Endothelial cell of umbilical vein (primary cell): ENCODE measurements around the gene GRIK1. TPM values are rescaled to one million over a fixed set of nuclear protein-coding genes. Genes with fewer than 3 reads are reported as not detected.

Experiments
- BruUV-seq: library from RNA; stranded (reverse); fragments of 400-500 nt; replicated peaks from 2 replicates; lab custom pipeline; 2021; lab: Mats Ljungman, UMichigan
- CTCF ChIA-PET: fragments of 300-600, 350-600 bp; sonication (Branson Sonifier 250); formaldehyde crosslinking; loops from one replicate; lab custom pipeline; 2021; ENCODE audit warnings: antibody characterized with exemption, inconsistent platforms; lab: Charles Lee
- POLR2A ChIA-PET: fragments of 300-600, 350-600 bp; sonication (Branson Sonifier 250); formaldehyde crosslinking; loops from one replicate; lab custom pipeline; 2021; ENCODE audit warnings: antibody characterized with exemption, inconsistent platforms; lab: Charles Lee
- DNase-seq: peaks from one replicate; pipeline ENCODE4 v3.0.0-alpha.2; 2011; ENCODE audit warnings: low read depth, low spot score
- FAIRE-seq: peaks from 2 replicates; lab custom pipeline; 2011; peaks lifted over from hg19 to GRCh38; lab: Jason Lieb, UNC
- H2AFZ ChIP-seq: 2 replicates; pipeline ENCODE4 v1.6.0; 2012; ENCODE audit warnings: low read depth, low read length, control low read depth, inconsistent platforms
- H3K27ac ChIP-seq: 2 replicates; pipeline ENCODE4 v1.5.1; 2011; ENCODE audit warnings: low read depth, mild to moderate bottlenecking, control low read depth, low read length, moderate library complexity; ENCODE audit not compliant: insufficient read depth
- H3K27me3 ChIP-seq, 2 experiments: 2 replicates each; pipeline versions ENCODE4 v1.6.0 to v1.6.1; 2011; ENCODE audit warnings: low read length in 2 of 2, mixed read lengths in 1 of 2; ENCODE audit not compliant: control insufficient read depth in 2 of 2, insufficient read depth in 2 of 2
- H3K36me3 ChIP-seq, 2 experiments: 2 replicates in 1 of 2; 3 replicates in 1 of 2; pipeline ENCODE4 v1.5.1; 2011; ENCODE audit warnings: low read length in 2 of 2, mild to moderate bottlenecking in 1 of 2, moderate library complexity in 1 of 2; ENCODE audit not compliant: control insufficient read depth in 2 of 2, insufficient read depth in 2 of 2; ENCODE audit errors: extremely low read depth in 1 of 2
- H3K4me1 ChIP-seq: 3 replicates; pipeline ENCODE4 v1.5.1; 2011; ENCODE audit warnings: mild to moderate bottlenecking, low read length; ENCODE audit not compliant: control insufficient read depth, insufficient read depth; ENCODE audit errors: extremely low read depth
- H3K4me2 ChIP-seq: 2 replicates; pipeline ENCODE4 v1.6.1; 2011; ENCODE audit warnings: low read length, control low read depth, mixed read lengths; ENCODE audit not compliant: insufficient read depth
- H3K4me3 ChIP-seq, 3 experiments: fragments of 200-600 bp in 1 of 3; sonication (generic), shearing (Covaris generic) in 1 of 3; replicated peaks in 1 of 3; 2 replicates each; pipeline ENCODE4 v1.5.1; 2011 to 2016; ENCODE audit warnings: control low read depth in 3 of 3, low read length in 3 of 3, mild to moderate bottlenecking in 2 of 3, inconsistent platforms in 1 of 3, low read depth in 1 of 3, moderate library complexity in 1 of 3; ENCODE audit not compliant: insufficient read depth in 1 of 3
- H3K79me2 ChIP-seq: 2 replicates; pipeline ENCODE4 v1.6.0; 2012; ENCODE audit warnings: low read length, inconsistent platforms; ENCODE audit not compliant: control insufficient read depth, insufficient read depth
- H3K9ac ChIP-seq: replicated peaks from 2 replicates; pipeline ENCODE3; 2011; ENCODE audit warnings: low read length, control low read depth; ENCODE audit not compliant: insufficient read depth; ENCODE audit errors: extremely low read depth
- H3K9me1 ChIP-seq: replicated peaks from 3 replicates; pipeline ENCODE4 v1.6.0; 2011; ENCODE audit warnings: mild to moderate bottlenecking, low read length; ENCODE audit not compliant: control insufficient read depth, insufficient read depth; ENCODE audit errors: extremely low read depth
- H3K9me3 ChIP-seq: replicated peaks from 2 replicates; pipeline ENCODE4 v1.5.1; 2012; ENCODE audit warnings: low read length, inconsistent platforms; ENCODE audit not compliant: control insufficient read depth, insufficient read depth
- H4K20me1 ChIP-seq: replicated peaks from 2 replicates; pipeline ENCODE3; 2011; ENCODE audit warnings: mild to moderate bottlenecking, low read length; ENCODE audit not compliant: control insufficient read depth, insufficient read depth; ENCODE audit errors: extremely low read depth
- CTCF ChIP-seq, 2 donors: IDR thresholded peaks; 1 replicate in 1 of 2; 2 replicates in 1 of 2; pipeline ENCODE4 v1.5.1; 2011; ENCODE audit warnings: low read length in 2 of 2, mild to moderate bottlenecking in 2 of 2, moderate library complexity in 2 of 2, control low read depth in 1 of 2, inconsistent platforms in 1 of 2, low read depth in 1 of 2; ENCODE audit not compliant: insufficient read depth in 1 of 2; ENCODE audit errors: extremely low read depth in 1 of 2
- EZH2 ChIP-seq: IDR thresholded peaks from 2 replicates; pipeline ENCODE4 v1.6.1; 2012; ENCODE audit warnings: borderline replicate concordance, low read depth, mild to moderate bottlenecking, moderate library complexity, low read length, inconsistent platforms; ENCODE audit not compliant: severe bottlenecking
- FOS ChIP-seq: IDR thresholded peaks from 2 replicates; pipeline ENCODE4 v1.6.1; 2011; ENCODE audit warnings: mild to moderate bottlenecking, low read length, moderate library complexity, borderline replicate concordance; ENCODE audit not compliant: insufficient read depth
- GATA2 ChIP-seq: IDR thresholded peaks from 2 replicates; pipeline ENCODE4 v1.7.0; 2011; ENCODE audit warnings: low read depth, mild to moderate bottlenecking, moderate library complexity, mixed read lengths, low read length; ENCODE audit not compliant: insufficient read length, insufficient read depth
- JUN ChIP-seq: IDR thresholded peaks from 2 replicates; pipeline ENCODE4 v1.6.1; 2011; ENCODE audit warnings: borderline replicate concordance, low read depth; ENCODE audit not compliant: insufficient read length, insufficient read depth
- MAX ChIP-seq: IDR thresholded peaks from 2 replicates; pipeline ENCODE4 v1.6.1; 2011; ENCODE audit not compliant: insufficient read depth, insufficient read length
- MYC ChIP-seq: IDR thresholded peaks from one replicate; pipeline ENCODE4 v1.6.1; 2011; ENCODE audit warnings: mild to moderate bottlenecking, low read depth, low read length
- POLR2A ChIP-seq: IDR thresholded peaks from 2 replicates; pipeline ENCODE4 v1.6.1; 2012; ENCODE audit warnings: low read depth, mild to moderate bottlenecking, control low read depth, low read length
- POLR2AphosphoS5 ChIP-seq: IDR thresholded peaks from 2 replicates; pipeline ENCODE4 v1.6.1; 2012; ENCODE audit warnings: low read depth, mild to moderate bottlenecking, control low read depth, low read length, moderate library complexity; ENCODE audit not compliant: insufficient read depth
- dilution Hi-C: fragments of 300-500 bp; cut with MboI; formaldehyde crosslinking; loops from one replicate; pipeline ENCODE4 v1.15.0; 2019; ENCODE audit warnings: low sequenced_read_pairs; ENCODE audit not compliant: extremely low pct_ligation_motif_present
- intact Hi-C: fragments of 100-400 bp; cut with micrococcal nuclease; formaldehyde crosslinking; loops from one replicate; pipeline ENCODE4 v1.10.0; 2022
- polyA plus RNA-seq, 4 experiments: library from polyadenylated mRNA; depleted of rRNA in 3 of 4; stranded (reverse) in 3 of 4; unstranded in 1 of 4; fragments of >200 nt; gene quantifications; 2 replicates each; pipeline versions ENCODE4 v1.2.1 to v1.2.3, GENCODE V29; 2011 to 2012; ENCODE audit warnings: missing spikeins in 1 of 4
- total RNA-seq: library from RNA; stranded (reverse); gene quantifications from 2 replicates; pipeline ENCODE4 v1.2.3, GENCODE V29; 2021

The GRIK1 gene
- total and polyA plus RNA-seq, 2 donors (not counting 3 experiments of a cell fraction or from before 2014, with no cell fraction given) = not detected

- H3K79me2 ChIP-seq = no peaks in the 10 kb centered on the region
- no peak overlapping the region for H3K9ac ChIP-seq
- no peaks in the 10 kb centered on the region for H3K9me3 ChIP-seq
- no peaks in the 10 kb centered on the region for H3K36me3 ChIP-seq
- no peaks in the 10 kb centered on the region for H3K27me3 ChIP-seq
- ChIA-PET POLR2A (no interaction called here), CTCF (interaction anchor here (0.7 kb wide), 1 partner anchor 11 kb away, joined by 3 read pairs; no protein-coding TSS in a partner anchor)
- TF ChIP-seq POLR2A (no peak), EZH2 (no peak), FOS (no peak), POLR2AphosphoS5 (no peak), JUN (no peak), MAX (no peak), CTCF (IDR thresholded peaks at IDR 0.05; ENCODE audit: extremely low read depth in 1 of 2, insufficient read depth in 1 of 2, low read depth in 1 of 2, low read length in 2 of 2) (no peak), MYC (no peak), GATA2 (no peak)
- FAIRE-seq (no peak), DNase-seq (no peak)
- H3K4me1 ChIP-seq = no peaks in the 10 kb centered on the region
- H2AFZ ChIP-seq = no peak overlapping the region
- BruUV-seq = no TSS peak
- dilution Hi-C loops = no loop called here
- no peaks in the 10 kb centered on the region for H3K9me1 ChIP-seq
- no peak overlapping the region for H3K27ac ChIP-seq
- no peak overlapping the region for H3K4me2 ChIP-seq
- intact Hi-C loops = no loop called here
- H3K4me3 ChIP-seq = no peak overlapping the region
- no peaks in the 10 kb centered on the region for H4K20me1 ChIP-seq
These were observed 42.9 kb downstream of the GRIK1 start for GRCh38 chr21:29896884-29897283.
